GM12872 (cell line): ENCODE data around the gene CPE.

Experiments
- CTCF ChIP-seq: IDR thresholded peaks from 3 replicates; pipeline ENCODE4 v1.5.1; 2011; ENCODE audit warnings: low read depth, mild to moderate bottlenecking, low read length, moderate library complexity; ENCODE audit not compliant: insufficient read depth

Gene CPE

GRCh38 chr4:165524532-165525190, 145.9 kb downstream of the CPE start:
- TF ChIP-seq CTCF, result no peak

- no peak for TF ChIP-seq CTCF
Observed at GRCh38 chr4:165532976-165533375, 154.2 kb downstream of the CPE start.

GRCh38 chr4:165537028-165537648, 158.3 kb downstream of the CPE start:
- peak; percentile 56 for TF ChIP-seq CTCF

GRCh38 chr4:165539801-165540200, 161.0 kb downstream of the CPE start:
- no peak for TF ChIP-seq CTCF

- no peak for TF ChIP-seq CTCF
Observed at GRCh38 chr4:165540206-165540830, 161.5 kb downstream of the CPE start.

GRCh38 chr4:165541851-165542459, 163.1 kb downstream of the CPE start:
- no peak for TF ChIP-seq CTCF

GRCh38 chr4:165542476-165542875, 163.7 kb downstream of the CPE start:
- TF ChIP-seq CTCF, result no peak
